ENCODE data around the gene SPG11. TPM values are rescaled to one million over a fixed set of nuclear protein-coding genes. Genes with fewer than 3 reads are reported as not detected.

SPG11 gene
- total and polyA plus RNA-seq, 5 experiments from 2014 or later, result 24.3 to 138 (median 30.9) TPM

DNA sequence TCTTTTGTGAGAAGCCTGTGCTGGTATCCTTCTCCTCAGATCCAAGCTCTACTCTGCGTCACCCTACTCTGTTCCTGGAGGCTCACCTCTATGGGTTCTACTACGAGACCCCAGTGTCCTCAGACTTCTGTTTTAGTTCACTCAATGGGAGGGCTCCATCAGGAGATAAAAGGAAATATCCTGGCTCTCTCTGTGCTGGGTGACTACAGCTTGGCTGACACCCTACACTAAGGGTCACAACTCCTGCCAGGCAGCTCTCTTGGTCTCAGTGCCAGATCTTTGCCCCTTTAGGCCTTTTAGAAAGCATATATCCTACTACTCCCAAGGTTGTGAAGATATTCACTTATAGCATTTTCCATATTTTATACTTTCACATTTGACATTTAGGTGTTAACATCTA lies 46.5 kb downstream of the SPG11 start:
- Mint-ChIP-seq H3K27ac (peak overlapping the region in 3 of 10 donors; percentile 3 to 60 (median 58)), H3K36me3 (peaks cover 5 to 91% (median 42%) of the 10 kb centered on the region in 3 donors), H3K4me3 (no peak overlapping the region), H3K9me3 (no peaks in the 10 kb centered on the region), H3K4me1 (no peaks in the 10 kb centered on the region), H3K27me3 (no peaks in the 10 kb centered on the region)
- ATAC-seq, result no peak
- POLR2A ChIA-PET, result no interaction called here
- no peak for DNase-seq

DNA sequence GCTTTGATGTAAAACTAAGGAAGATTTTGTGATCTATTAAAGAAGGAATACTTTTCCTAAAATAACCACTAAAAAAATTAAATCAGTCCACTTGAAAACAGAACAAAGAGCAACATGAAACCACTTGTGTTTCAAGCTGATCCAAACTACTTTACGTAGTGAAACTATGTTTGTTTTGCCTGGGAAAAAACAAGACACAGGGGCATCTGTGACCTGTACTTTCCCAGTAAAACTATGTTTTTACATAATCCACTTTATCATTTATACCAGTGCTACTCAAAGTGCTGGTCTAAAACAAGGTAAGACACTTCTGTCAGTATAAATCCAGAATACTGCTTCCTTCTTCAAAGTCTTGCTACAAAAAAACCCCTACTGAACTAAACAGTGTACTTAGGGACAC lies 56.7 kb downstream of the SPG11 start:
- Mint-ChIP-seq H3K36me3 (peaks cover 4 to 84% (median 36%) of the 10 kb centered on the region in 3 donors), H3K9me3 (no peaks in the 10 kb centered on the region), H3K27ac (peak overlapping the region in 2 of 10 donors; percentile 37 to 60), H3K4me3 (no peak overlapping the region), H3K4me1 (no peaks in the 10 kb centered on the region), H3K27me3 (no peaks in the 10 kb centered on the region)
- POLR2A ChIA-PET, result no interaction called here
- ATAC-seq (no peak), DNase-seq (no peak)

DNA sequence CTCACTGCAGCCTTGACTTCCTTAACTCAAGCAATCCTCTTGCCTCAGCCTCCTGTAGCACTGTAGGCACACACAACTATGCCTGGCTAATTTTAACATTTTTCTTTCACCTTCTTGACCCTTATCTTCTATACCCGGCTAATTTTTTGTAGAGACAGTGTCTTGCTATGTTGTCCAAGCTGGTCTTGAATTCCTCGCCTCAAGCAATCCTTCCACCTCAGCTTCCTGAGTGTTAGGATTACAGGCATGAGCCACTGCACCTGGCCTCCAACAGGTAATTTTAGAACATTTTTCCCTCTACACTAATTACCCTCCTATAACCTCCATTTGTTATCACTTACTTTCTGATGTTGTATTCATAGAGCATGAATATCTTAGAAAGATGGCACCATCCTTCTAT lies 60.3 kb downstream of the SPG11 start:
- ATAC-seq, result no peak
- H3K27ac Mint-ChIP-seq, result peak overlapping the region in 5 of 10 donors; percentile 15 to 69 (median 37)
- peaks cover 4 to 11% (median 9%) of the 10 kb centered on the region in 4 donors for H3K4me1 Mint-ChIP-seq
- no peaks in the 10 kb centered on the region for H3K27me3 Mint-ChIP-seq
- H3K9me3 Mint-ChIP-seq, result no peaks in the 10 kb centered on the region
- POLR2A ChIA-PET, result interaction anchor here (0.7 kb wide), 1 partner anchor 61 kb away, joined by 3 read pairs; no protein-coding TSS in a partner anchor
- DNase-seq, result no peak
- no peak overlapping the region for H3K4me3 Mint-ChIP-seq
- peaks cover 4 to 72% (median 36%) of the 10 kb centered on the region in 3 donors for H3K36me3 Mint-ChIP-seq

DNA sequence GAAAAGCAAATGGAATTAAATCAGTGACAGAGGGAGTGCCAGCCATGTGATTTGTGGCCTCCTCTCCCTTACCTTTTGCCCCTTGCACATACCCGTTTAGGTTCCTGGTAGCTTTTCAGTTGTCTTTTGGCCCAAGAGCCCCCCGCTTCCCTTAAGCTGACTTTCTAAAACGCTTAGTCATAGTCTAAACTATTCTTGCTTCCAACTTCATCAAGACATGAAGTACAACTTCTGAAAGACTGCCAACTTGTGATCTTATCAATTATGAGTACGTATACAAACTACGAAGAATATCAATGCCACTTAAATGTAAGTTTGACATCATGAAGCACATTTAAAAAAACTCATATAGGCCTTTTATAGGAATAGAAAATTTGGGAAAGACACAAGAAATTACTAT lies 64.6 kb downstream of the SPG11 start:
- H3K27me3 Mint-ChIP-seq, result no peaks in the 10 kb centered on the region
- DNase-seq (no peak), ATAC-seq (no peak)
- POLR2A ChIA-PET, result interaction anchor here (1.0 kb wide), 1 partner anchor 112 kb away, joined by 4 read pairs; the partner anchor contains the start of genes B2M and PATL2
- peaks cover 4 to 75% (median 17%) of the 10 kb centered on the region in 3 donors for H3K36me3 Mint-ChIP-seq
- H3K27ac Mint-ChIP-seq, result peak overlapping the region in 9 of 10 donors; percentile 2 to 85 (median 71)
- no peak overlapping the region for H3K4me3 Mint-ChIP-seq
- peaks cover 4 to 17% (median 17%) of the 10 kb centered on the region in 4 donors for H3K4me1 Mint-ChIP-seq
- H3K9me3 Mint-ChIP-seq, result no peaks in the 10 kb centered on the region

DNA sequence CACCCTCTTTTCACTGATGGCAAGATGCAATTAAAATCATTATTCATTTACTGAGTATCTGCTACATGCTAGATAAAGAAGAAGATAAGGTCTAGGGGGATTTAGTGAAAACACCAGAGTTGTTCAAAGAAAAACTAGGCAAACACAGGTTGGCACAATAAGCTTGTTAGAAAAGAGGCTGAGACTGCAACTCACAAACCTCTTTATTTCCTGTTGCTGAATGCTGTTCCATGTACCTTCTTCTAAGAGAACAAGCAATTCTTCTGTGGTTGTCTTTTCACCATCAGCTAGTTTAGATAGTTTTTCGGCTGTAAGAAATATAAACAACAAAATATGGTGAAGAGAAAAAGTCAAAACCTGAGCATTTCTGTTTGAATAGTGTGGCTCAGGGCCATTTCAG lies 65.4 kb downstream of the SPG11 start:
- no peak for DNase-seq
- no peaks in the 10 kb centered on the region for H3K27me3 Mint-ChIP-seq
- POLR2A ChIA-PET, result interaction anchor here (1.0 kb wide), 2 partner anchors 113 to 138 kb away, joined by 3 to 4 read pairs; partner anchors contain the start of genes B2M, PATL2 and TRIM69
- peaks cover 4 to 74% (median 14%) of the 10 kb centered on the region in 3 donors for H3K36me3 Mint-ChIP-seq
- no peak overlapping the region for H3K4me3 Mint-ChIP-seq
- no peaks in the 10 kb centered on the region for H3K9me3 Mint-ChIP-seq
- H3K27ac Mint-ChIP-seq, result peak overlapping the region; percentile 4 to 85 (median 60)
- no peak for ATAC-seq
- peaks cover 4 to 22% (median 19%) of the 10 kb centered on the region in 4 donors for H3K4me1 Mint-ChIP-seq

DNA sequence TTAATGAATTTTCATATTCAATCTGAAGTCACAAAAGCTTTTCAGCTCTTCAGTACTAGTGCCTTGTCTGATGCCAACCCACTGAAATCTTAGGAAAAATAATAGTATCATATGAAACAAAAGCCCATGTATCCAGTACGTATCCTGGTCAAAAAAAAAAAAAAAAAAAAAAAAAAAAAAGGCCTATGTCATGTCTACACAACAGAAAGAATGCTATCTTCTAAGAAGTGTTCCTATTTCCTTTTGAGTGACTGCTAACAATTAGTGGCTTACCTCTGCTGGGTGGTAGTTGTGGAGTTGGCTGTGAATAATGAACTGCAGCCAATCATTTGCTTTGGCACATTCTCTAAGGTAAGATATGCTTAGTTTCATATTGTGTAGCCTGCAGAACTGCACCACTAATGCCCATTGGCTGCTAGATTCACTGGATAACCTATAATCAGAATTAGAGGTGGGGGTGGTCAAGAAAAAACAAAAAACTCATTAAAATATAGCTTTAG lies 66.9 kb downstream of the SPG11 start:
- Mint-ChIP-seq H3K36me3 (peaks cover 0 to 70% (median 10%) of the 10 kb centered on the region in 3 donors), H3K27ac (peak overlapping the region in 4 of 10 donors; percentile 3 to 60 (median 55)), H3K4me3 (no peak overlapping the region), H3K27me3 (no peaks in the 10 kb centered on the region), H3K4me1 (peaks cover 4 to 23% (median 19%) of the 10 kb centered on the region in 4 donors), H3K9me3 (no peaks in the 10 kb centered on the region)
- DNase-seq, result no peak
- POLR2A ChIA-PET, result interaction anchor here (0.6 to 1.0 kb wide), 2 partner anchors 115 to 140 kb away, joined by 3 read pairs; partner anchors contain the start of genes B2M, PATL2 and TRIM69
- no peak for ATAC-seq

DNA sequence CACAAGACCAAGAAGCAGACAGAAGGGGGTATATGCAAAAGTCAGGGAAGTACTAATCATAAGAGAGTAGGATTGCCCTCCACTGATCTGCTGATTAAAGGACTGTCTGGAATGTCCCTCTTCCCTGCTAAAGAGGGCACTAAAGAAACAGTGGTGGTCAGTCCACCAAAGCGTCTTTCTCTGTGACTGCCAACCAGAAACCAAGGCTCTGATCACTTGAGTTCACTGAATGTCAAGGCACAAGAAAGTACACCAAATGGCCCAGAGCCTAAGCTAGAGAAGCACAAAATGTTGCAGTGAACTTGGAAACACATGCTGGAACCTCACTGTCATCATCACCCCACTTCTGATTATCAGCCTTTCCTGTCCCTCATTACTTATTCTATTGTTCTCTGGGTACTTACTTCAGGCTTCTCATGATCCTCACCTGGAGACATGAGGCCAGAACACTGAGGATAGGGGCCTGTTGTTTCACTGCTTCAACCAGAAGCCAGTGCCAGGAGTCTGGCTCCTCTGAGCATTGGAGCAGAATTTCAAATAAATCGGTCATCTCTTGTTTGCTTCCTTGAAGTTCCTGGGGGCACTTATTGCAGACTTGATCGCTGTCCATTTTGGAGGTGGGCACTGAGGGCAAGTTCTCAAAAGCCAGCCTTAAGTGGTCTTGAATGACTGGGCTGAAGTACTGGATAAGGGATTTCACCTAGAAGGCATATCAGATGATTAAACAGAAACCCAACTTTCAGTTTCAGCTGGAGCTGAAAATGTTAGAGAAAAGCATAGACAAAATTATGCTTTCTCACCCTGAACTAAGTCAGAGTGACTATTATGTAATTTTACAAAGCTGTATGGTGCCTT lies 67.6 kb downstream of the SPG11 start:
- Mint-ChIP-seq H3K27me3 (no peaks in the 10 kb centered on the region), H3K4me1 (peaks cover 6 to 23% (median 19%) of the 10 kb centered on the region in 4 donors), H3K36me3 (peaks cover 0 to 74% (median 13%) of the 10 kb centered on the region in 3 donors), H3K27ac (peak overlapping the region; percentile 12 to 80 (median 68)), H3K4me3 (no peak overlapping the region), H3K9me3 (no peaks in the 10 kb centered on the region)
- no peak for ATAC-seq
- no peak for DNase-seq
- POLR2A ChIA-PET, result interaction anchor here (0.6 kb wide), 2 partner anchors 19 to 140 kb away, joined by 3 read pairs; partner anchors contain the start of gene TRIM69

DNA sequence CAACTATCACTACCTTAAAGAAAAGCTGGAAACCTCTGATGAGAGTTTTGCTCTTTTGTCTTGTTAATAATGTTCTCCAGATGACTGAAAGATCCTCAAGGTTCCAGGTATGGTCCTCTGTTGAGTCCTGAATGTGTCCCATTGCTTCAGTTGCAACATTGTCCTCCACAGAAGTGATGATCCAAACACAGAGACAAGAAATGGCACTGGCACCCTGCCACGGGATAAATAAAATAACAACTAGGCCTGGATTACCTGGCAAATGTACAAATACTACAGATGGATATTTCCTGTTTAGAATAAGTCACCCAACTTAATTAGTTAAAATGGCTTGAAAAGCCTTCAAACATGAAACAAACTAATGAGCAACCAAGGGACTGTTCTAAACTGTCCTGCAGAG lies 68.2 kb downstream of the SPG11 start:
- H3K27ac Mint-ChIP-seq, result peak overlapping the region in 9 of 10 donors; percentile 30 to 80 (median 68)
- ATAC-seq, result no peak
- peaks cover 6 to 23% (median 19%) of the 10 kb centered on the region in 4 donors for H3K4me1 Mint-ChIP-seq
- H3K9me3 Mint-ChIP-seq, result no peaks in the 10 kb centered on the region
- POLR2A ChIA-PET, result interaction anchor here (0.6 kb wide), 1 partner anchor 15 kb away, joined by 3 read pairs; no protein-coding TSS in a partner anchor
- no peak overlapping the region for H3K4me3 Mint-ChIP-seq
- no peaks in the 10 kb centered on the region for H3K27me3 Mint-ChIP-seq
- DNase-seq, result no peak
- H3K36me3 Mint-ChIP-seq, result peaks cover 0 to 75% (median 18%) of the 10 kb centered on the region in 3 donors

DNA sequence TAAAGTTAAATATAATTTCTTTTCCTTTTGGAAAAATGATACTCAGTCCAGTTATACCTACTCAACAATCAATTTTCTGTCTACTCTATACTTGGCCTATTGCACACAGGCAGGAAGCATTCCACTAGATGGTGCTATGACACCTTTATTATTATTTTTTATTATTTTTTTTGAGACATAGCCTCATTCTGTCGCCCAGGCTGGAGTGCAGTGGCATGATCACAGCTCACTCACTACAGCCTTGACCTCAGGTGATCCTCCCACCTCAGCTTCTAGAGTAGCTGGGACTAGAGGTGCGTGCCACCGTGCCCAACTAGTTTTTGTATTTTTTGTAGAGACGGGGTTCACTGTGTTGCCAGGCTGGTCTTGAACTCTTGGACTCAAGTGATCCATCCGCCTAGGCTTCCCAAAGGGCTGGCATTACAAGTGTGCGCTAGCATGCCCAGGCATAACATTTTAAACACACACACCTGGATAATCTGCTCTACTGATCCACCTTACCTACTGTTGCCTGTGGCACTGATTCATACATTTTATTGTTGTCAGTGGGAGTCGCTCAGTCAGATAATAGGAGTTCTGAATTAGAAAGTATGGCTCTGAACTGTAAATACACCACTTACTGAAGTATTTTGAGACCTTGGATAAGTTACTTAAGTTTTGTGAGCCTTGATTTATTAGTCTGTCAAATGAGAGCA lies 70.3 kb downstream of the SPG11 start:
- DNase-seq, result peak in 6 of 10 donors; percentile 4 to 62 (median 38)
- no peaks in the 10 kb centered on the region for H3K27me3 Mint-ChIP-seq
- H3K27ac Mint-ChIP-seq, result peak overlapping the region in 9 of 10 donors; percentile 19 to 88 (median 53)
- peaks cover 1 to 15% (median 9%) of the 10 kb centered on the region in 4 donors for H3K4me1 Mint-ChIP-seq
- POLR2A ChIA-PET, result interaction anchor here (0.7 to 1.6 kb wide), 7 partner anchors 66 to 271 kb away, joined by 3 to 6 read pairs (median 4); partner anchors contain the start of gene SPG11
- H3K9me3 Mint-ChIP-seq, result no peaks in the 10 kb centered on the region
- H3K36me3 Mint-ChIP-seq, result peaks cover 0 to 88% (median 20%) of the 10 kb centered on the region in 3 donors
- no peak overlapping the region for H3K4me3 Mint-ChIP-seq
- peak; percentile 70 to 81 for ATAC-seq

DNA sequence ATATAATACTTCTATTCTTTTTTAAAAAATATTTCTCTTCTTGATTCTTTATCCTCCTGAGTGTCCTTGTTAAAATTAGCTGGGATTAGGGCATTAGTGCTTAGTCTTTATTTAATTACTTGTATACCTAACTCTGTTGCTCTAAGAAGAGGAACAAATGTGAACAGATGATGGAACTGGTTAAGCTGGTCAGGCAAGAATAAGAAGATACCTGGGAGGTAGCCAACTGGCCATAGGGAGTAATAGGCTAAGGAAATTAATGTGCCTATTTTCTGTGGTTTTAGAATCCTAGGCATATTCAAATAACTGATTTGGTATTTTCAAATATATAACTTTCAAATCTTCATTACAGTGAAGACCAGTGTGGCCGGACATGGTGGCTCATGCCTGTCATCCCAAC lies 72.1 kb downstream of the SPG11 start:
- Mint-ChIP-seq H3K27ac (no peak overlapping the region), H3K4me3 (no peak overlapping the region), H3K4me1 (peaks cover 0 to 8% (median 3%) of the 10 kb centered on the region in 4 donors), H3K27me3 (no peaks in the 10 kb centered on the region), H3K9me3 (no peaks in the 10 kb centered on the region), H3K36me3 (peaks cover 0 to 86% (median 18%) of the 10 kb centered on the region in 3 donors)
- no peak for ATAC-seq
- POLR2A ChIA-PET, result interaction anchor here (1.6 kb wide), 1 partner anchor 147 kb away, joined by 3 read pairs; no protein-coding TSS in a partner anchor
- DNase-seq, result no peak

DNA sequence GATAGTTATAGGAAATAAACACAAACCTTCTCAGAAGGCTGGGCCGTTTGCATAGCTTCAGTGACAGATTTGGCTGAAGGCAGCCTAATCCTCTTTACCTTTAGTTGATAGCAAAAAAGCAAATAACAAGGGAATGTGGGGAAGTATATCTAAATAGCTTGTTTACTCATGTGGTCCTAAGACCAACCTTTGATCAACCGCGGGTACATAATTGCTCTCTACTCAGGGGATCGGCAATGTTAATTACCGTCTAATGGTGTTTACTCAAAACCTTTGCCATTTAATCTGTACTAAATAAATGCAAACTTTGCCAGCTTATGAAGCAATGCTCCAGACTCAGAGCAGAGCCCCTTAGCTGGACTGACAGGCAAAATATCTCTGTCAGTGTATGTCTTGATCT lies 74.9 kb downstream of the SPG11 start:
- no peak overlapping the region for H3K4me3 Mint-ChIP-seq
- DNase-seq, result no peak
- POLR2A ChIA-PET, result interaction anchor here (0.6 to 1.4 kb wide), 2 partner anchors 103 to 140 kb away, joined by 3 to 4 read pairs; no protein-coding TSS in a partner anchor
- no peaks in the 10 kb centered on the region for H3K27me3 Mint-ChIP-seq
- no peaks in the 10 kb centered on the region for H3K9me3 Mint-ChIP-seq
- peak overlapping the region in 6 of 10 donors; percentile 11 to 66 (median 41) for H3K27ac Mint-ChIP-seq
- ATAC-seq, result no peak
- H3K4me1 Mint-ChIP-seq, result peaks cover 1 to 16% (median 6%) of the 10 kb centered on the region in 4 donors
- H3K36me3 Mint-ChIP-seq, result peaks cover 0 to 87% (median 22%) of the 10 kb centered on the region in 3 donors

DNA sequence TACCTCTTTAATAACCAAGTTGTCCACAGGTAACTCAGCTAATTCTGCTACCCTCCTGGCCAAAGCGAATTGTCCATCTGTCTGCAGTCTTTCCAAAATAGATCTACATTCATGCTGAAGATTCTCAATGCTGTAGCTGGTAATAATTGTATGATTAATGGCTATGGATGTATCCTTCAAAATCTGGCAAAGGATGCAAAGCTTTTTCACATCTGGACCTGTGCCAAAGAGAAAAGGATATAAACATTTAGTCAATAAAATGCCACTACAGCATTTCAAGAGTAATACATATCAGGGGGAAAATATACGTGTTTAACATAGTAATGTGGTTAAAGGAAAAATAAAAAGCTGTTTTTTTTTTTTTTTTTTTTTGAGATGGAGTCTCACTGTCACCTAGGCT lies 77.8 kb downstream of the SPG11 start:
- DNase-seq, result no peak
- no peak for ATAC-seq
- Mint-ChIP-seq H3K4me3 (no peak overlapping the region), H3K4me1 (peaks cover 3 to 24% (median 9%) of the 10 kb centered on the region in 4 donors), H3K27me3 (no peaks in the 10 kb centered on the region), H3K27ac (peak overlapping the region in 1 of 10 donors; percentile 54), H3K36me3 (peaks cover 3 to 89% (median 10%) of the 10 kb centered on the region in 3 donors), H3K9me3 (no peaks in the 10 kb centered on the region)
- POLR2A ChIA-PET, result interaction anchor here (1.0 kb wide), 1 partner anchor 151 kb away, joined by 3 read pairs; the partner anchor contains the start of gene TRIM69

Measured in naive thymus-derived CD8-positive, alpha-beta T cell (primary cell).